MM.1S (cell line): ENCODE data around the gene OR10J1.
"Not testable (repeated sequence)": the region's sequence is repeated elsewhere in the genome, so short reads cannot be mapped to it uniquely, and the experiment has no call there.

ENCODE experiments used
- DNase-seq: peaks from one replicate; pipeline ENCODE4 v3.0.0-alpha.2; 2015
- H2AFZ ChIP-seq: fragments of 300-600 bp; sonication (generic); 2 replicates; pipeline ENCODE4 v1.6.0; 2016; ENCODE audit warnings: antibody characterized with exemption, low read length
- H3F3A ChIP-seq: fragments of 300-600 bp; sonication (generic); 2 replicates; pipeline ENCODE4 v1.6.1; 2016; ENCODE audit warnings: mild to moderate bottlenecking, antibody characterized with exemption, low read length, moderate library complexity, mixed read lengths; ENCODE audit not compliant: insufficient read depth
- H3K27ac ChIP-seq: fragments of 300-600 bp; sonication (generic); 2 replicates; pipeline ENCODE4 v1.5.1; 2016; ENCODE audit warnings: mild to moderate bottlenecking, low read length
- H3K27me3 ChIP-seq: fragments of 300-600 bp; sonication (generic); replicated peaks from 2 replicates; pipeline ENCODE4 v1.6.0; 2016; ENCODE audit warnings: low read length; ENCODE audit not compliant: insufficient read depth
- H3K36me3 ChIP-seq: fragments of 300-600 bp; sonication (generic); replicated peaks from 2 replicates; pipeline ENCODE4 v1.6.1; 2016; ENCODE audit warnings: mild to moderate bottlenecking, low read length, mixed read lengths; ENCODE audit not compliant: insufficient read depth
- H3K4me1 ChIP-seq: fragments of 300-600 bp; sonication (generic); 2 replicates; pipeline ENCODE4 v1.6.1; 2016; ENCODE audit warnings: low read length, mixed read lengths
- H3K4me2 ChIP-seq: fragments of 300-600 bp; sonication (generic); 2 replicates; pipeline ENCODE4 v1.6.0; 2016; ENCODE audit warnings: low read depth, low read length
- H3K4me3 ChIP-seq: fragments of 300-600 bp; sonication (generic); 2 replicates; pipeline ENCODE4 v1.5.1; 2016; ENCODE audit warnings: low read length, mixed read lengths
- H3K79me2 ChIP-seq: fragments of 300-600 bp; sonication (generic); 2 replicates; pipeline ENCODE4 v1.6.1; 2016; ENCODE audit warnings: mixed run types, low read length, mixed read lengths
- H3K9ac ChIP-seq: fragments of 300-600 bp; sonication (generic); 2 replicates; pipeline ENCODE4 v1.6.1; 2016; ENCODE audit warnings: low read length, mixed read lengths
- H3K9me2 ChIP-seq: fragments of 300-600 bp; sonication (generic); replicated peaks from 2 replicates; pipeline ENCODE4 v1.6.1; 2016; ENCODE audit warnings: mild to moderate bottlenecking, low read length, mixed read lengths; ENCODE audit not compliant: insufficient read depth
- H3K9me3 ChIP-seq: fragments of 300-600 bp; sonication (generic); replicated peaks from 2 replicates; pipeline ENCODE4 v1.6.1; 2016; ENCODE audit warnings: mild to moderate bottlenecking, low read length, mixed read lengths; ENCODE audit not compliant: insufficient read depth
- H4K20me1 ChIP-seq: fragments of 300-600 bp; sonication (generic); 2 replicates; pipeline ENCODE4 v1.6.1; 2016; ENCODE audit warnings: mild to moderate bottlenecking, low read length, moderate library complexity, mixed read lengths; ENCODE audit not compliant: insufficient read depth
- EZH2 ChIP-seq: fragments of 300-600 bp; sonication (generic); optimal IDR thresholded peaks from 2 replicates; pipeline ENCODE3; 2017; ENCODE audit warnings: low read depth, mild to moderate bottlenecking, antibody characterized with exemption, low read length, mixed read lengths
- EZH2phosphoT487 ChIP-seq: fragments of 300-600 bp; sonication (generic); IDR thresholded peaks from 2 replicates; pipeline ENCODE4 v1.6.1; 2018; ENCODE audit warnings: antibody characterized with exemption, low read length
- TF ChIP-seq, protein P1 (sequence below): fragments of 300-600 bp; sonication (generic); IDR thresholded peaks from 2 replicates; pipeline ENCODE4 v1.5.1; 2016; ENCODE audit warnings: antibody characterized with exemption, low read length, mixed read lengths

Gene OR10J1

DNA sequence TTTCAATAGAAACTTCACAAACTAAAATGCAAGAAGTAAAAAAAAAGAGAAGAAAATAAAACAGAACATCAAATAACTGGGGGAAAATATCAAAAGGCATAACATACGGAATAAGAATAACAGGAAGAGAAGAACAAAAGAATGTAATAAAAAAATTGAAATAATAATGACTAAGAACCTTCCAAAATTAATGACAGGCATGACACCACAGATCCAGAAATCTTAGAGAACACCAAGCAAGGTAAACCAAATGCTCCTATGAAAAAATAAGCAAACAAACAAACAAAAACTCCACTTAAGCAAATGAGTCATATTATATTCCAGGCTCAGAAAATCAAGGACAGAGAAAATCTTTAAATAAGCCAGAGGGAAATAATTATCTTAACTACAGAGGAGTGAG is 8.7 kb downstream of the OR10J1 start:
- H3F3A ChIP-seq: no peaks in the 10 kb centered on the region
- DNase-seq: no peak
- H3K27me3 ChIP-seq: no peaks in the 10 kb centered on the region
- H3K79me2 ChIP-seq: no peaks in the 10 kb centered on the region
- 0 out of 2 replicates have a peak, but pooled peaks cover 4% of the 10 kb centered on the region for H3K9me2 ChIP-seq
- H3K9me3 ChIP-seq: no peaks in the 10 kb centered on the region
- no peak for TF ChIP-seq EZH2phosphoT487
- TF ChIP-seq, protein P1, sequence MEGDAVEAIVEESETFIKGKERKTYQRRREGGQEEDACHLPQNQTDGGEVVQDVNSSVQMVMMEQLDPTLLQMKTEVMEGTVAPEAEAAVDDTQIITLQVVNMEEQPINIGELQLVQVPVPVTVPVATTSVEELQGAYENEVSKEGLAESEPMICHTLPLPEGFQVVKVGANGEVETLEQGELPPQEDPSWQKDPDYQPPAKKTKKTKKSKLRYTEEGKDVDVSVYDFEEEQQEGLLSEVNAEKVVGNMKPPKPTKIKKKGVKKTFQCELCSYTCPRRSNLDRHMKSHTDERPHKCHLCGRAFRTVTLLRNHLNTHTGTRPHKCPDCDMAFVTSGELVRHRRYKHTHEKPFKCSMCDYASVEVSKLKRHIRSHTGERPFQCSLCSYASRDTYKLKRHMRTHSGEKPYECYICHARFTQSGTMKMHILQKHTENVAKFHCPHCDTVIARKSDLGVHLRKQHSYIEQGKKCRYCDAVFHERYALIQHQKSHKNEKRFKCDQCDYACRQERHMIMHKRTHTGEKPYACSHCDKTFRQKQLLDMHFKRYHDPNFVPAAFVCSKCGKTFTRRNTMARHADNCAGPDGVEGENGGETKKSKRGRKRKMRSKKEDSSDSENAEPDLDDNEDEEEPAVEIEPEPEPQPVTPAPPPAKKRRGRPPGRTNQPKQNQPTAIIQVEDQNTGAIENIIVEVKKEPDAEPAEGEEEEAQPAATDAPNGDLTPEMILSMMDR: no peak
- TF ChIP-seq EZH2: no peak
- no peak overlapping the region for H3K4me3 ChIP-seq
- no peaks in the 10 kb centered on the region for H4K20me1 ChIP-seq
- no peak overlapping the region for H3K9ac ChIP-seq
- no peaks in the 10 kb centered on the region for H3K4me1 ChIP-seq
- H2AFZ ChIP-seq: no peak overlapping the region
- no peak overlapping the region for H3K27ac ChIP-seq
- H3K4me2 ChIP-seq: no peak overlapping the region
- H3K36me3 ChIP-seq: no peaks in the 10 kb centered on the region

GRCh38 chr1:159449605-159450004 is 10.1 kb downstream of the OR10J1 start:
- not testable (repeated sequence) for H3K4me1 ChIP-seq, H3K9me3 ChIP-seq, H3K9me2 ChIP-seq

GRCh38 chr1:159459551-159459950 is 20.0 kb downstream of the OR10J1 start:
- H2AFZ ChIP-seq: no peak overlapping the region
- no peaks in the 10 kb centered on the region for H3K27me3 ChIP-seq
- H4K20me1 ChIP-seq: no peaks in the 10 kb centered on the region
- no peak overlapping the region for H3K9ac ChIP-seq
- no peak overlapping the region for H3K4me2 ChIP-seq
- TF ChIP-seq EZH2phosphoT487: no peak
- no peak for TF ChIP-seq EZH2
- TF ChIP-seq, protein P1: no peak
- DNase-seq: no peak
- H3K4me3 ChIP-seq: no peak overlapping the region
- H3F3A ChIP-seq: no peaks in the 10 kb centered on the region
- H3K79me2 ChIP-seq: no peaks in the 10 kb centered on the region
- no peaks in the 10 kb centered on the region for H3K9me3 ChIP-seq
- H3K4me1 ChIP-seq: no peaks in the 10 kb centered on the region
- H3K9me2 ChIP-seq: no peaks in the 10 kb centered on the region
- no peaks in the 10 kb centered on the region for H3K36me3 ChIP-seq
- H3K27ac ChIP-seq: no peak overlapping the region

More at GRCh38 chr1:159449605-159450004, 10.1 kb downstream of the OR10J1 start:
- H3K4me3 ChIP-seq, H3K27ac ChIP-seq, H4K20me1 ChIP-seq, H3K36me3 ChIP-seq, H3K79me2 ChIP-seq, H3K4me2 ChIP-seq, DNase-seq, H3F3A ChIP-seq, H3K9ac ChIP-seq, H3K27me3 ChIP-seq, H2AFZ ChIP-seq: not testable (repeated sequence)

GRCh38 chr1:159465191-159465603 is 25.7 kb downstream of the OR10J1 start:
- H2AFZ ChIP-seq: no peak overlapping the region
- no peak overlapping the region for H3K27ac ChIP-seq
- no peaks in the 10 kb centered on the region for H3K79me2 ChIP-seq
- no peaks in the 10 kb centered on the region for H3K9me2 ChIP-seq
- no peaks in the 10 kb centered on the region for H3K36me3 ChIP-seq
- H3K9me3 ChIP-seq: no peaks in the 10 kb centered on the region
- DNase-seq: no peak
- H4K20me1 ChIP-seq: no peaks in the 10 kb centered on the region
- no peak overlapping the region for H3K4me2 ChIP-seq
- no peak for TF ChIP-seq EZH2phosphoT487
- TF ChIP-seq, protein P1: no peak
- TF ChIP-seq EZH2: no peak
- no peaks in the 10 kb centered on the region for H3K4me1 ChIP-seq
- no peak overlapping the region for H3K4me3 ChIP-seq
- H3K27me3 ChIP-seq: no peaks in the 10 kb centered on the region
- H3F3A ChIP-seq: no peaks in the 10 kb centered on the region
- no peak overlapping the region for H3K9ac ChIP-seq
